LHCN-M2 (cell line): ENCODE data around the gene RALGAPA1. TPM values are rescaled to one million over a fixed set of nuclear protein-coding genes. Genes with fewer than 3 reads are reported as not detected.
"Not testable (repeated sequence)": the region's sequence is repeated elsewhere in the genome, so short reads cannot be mapped to it uniquely, and the experiment has no call there.

ENCODE experiments used
- DNase-seq: peaks from one replicate; pipeline ENCODE4 v3.0.0-alpha.2; 2012; ENCODE audit warnings: low read depth
- total RNA-seq: library from RNA; depleted of rRNA; stranded (reverse); fragments of >200 nt; gene quantifications from 2 replicates; pipeline ENCODE4 v1.2.3, GENCODE V29; 2014

Gene RALGAPA1
- total RNA-seq, 1 experiment from 2014 or later = 15.3 TPM

DNA sequence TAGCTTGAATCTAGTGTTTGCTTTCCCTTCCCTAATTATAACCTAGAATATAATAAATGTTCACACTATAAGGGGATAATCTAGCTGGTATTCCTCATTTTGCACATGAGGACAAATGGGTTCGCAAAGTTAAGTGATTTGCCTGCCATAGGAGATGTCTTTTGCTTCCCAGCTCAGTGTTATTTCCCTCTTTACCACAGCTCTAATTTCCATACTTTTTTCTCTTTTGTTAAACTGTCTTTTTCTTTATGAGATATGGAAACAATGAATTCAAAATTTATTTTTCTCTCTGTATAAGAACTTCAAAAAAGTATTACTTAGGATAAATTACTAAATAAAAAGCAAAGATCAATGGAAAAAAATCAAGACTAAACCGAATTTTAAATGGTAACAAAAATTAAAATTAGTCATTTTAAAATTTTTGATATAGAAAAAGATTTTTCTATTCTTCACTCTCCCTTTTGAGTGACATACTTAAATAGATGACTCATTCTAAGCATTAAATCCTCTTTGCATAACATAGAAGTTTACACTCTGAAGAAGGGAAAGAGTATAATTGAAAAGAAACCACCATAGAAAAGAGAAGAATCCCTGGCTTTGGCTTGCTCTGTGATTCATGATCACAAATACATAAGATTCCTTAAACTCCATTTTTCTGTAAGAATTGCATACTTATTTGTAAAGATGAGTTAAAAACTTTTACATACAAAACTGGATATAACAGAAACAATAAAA, 177.9 kb downstream of the RALGAPA1 start:
- no peak for DNase-seq

DNA sequence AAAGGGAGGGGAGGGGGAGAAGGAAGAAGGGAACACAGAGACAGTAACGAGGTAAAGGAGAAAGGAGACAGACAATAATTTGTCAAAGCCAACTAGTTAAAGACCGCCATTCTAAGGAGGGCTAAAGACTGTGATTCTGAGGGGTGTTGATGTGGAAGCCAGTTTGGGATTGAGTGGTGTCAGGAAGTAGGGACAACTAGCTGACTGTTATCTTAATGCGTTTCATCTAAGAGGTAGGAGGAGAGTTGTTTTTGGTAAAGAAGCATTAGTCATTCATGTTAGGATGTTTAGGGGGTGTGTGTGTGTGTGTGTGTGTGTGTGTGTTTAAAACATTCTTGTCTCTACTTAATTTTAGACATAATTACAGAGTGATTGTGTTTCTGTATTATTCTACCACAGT, 180.1 kb downstream of the RALGAPA1 start:
- no peak for DNase-seq

DNA sequence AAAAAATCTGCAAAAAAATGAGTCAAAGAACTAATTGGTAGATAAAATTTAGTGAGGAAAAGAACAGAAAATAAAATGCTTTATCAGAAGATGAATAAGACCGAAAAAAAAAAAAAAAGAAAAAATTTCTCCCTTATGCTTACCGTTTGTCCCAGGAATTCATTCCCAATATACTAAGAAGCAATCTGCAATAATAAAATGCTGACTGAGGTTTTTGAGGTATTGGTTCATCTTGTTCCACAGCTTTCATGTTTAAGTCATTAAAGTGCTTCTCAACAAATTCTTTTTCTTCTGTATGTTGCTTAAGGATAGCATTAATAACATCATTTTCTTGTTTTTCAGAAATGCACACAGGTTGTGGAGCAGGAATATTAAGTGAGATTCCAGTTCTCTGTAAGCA, 182.1 kb downstream of the RALGAPA1 start:
- not testable (repeated sequence) for DNase-seq

DNA sequence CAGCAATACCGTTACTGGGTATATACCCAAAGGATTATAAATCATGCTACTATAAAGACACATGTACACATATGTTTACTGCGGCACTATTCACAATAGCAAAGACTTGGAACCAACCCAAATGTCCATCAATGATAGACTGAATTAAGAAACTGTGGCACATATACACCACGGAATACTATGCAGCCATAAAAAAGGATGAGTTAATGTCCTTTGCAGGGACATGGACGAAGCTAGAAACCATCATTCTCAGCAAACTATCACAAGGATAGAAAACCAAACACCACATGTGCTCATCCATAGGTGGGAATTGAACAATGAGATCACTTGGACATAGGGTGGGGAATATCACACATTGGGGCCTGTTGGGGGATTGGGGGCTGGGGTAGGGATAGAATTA, 187.1 kb downstream of the RALGAPA1 start:
- not testable (repeated sequence) for DNase-seq

DNA sequence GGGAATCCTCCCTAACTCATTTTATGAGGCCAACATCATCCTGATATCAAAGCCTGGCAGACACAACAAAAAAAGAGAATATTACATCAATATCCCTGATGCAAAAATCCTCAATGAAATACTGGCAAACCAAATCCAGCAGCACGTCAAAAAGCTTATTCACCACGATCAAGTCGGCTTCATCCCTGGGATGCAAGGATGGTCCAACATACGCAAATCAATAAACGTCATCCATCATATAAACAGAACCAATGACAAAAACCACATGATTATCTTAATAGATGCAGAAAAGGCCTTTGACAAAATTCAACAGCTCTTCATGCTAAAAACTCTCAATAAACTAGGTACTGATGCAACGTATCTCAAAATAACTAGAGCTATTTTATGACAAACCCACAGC, 189.1 kb downstream of the RALGAPA1 start:
- DNase-seq = not testable (repeated sequence)

DNA sequence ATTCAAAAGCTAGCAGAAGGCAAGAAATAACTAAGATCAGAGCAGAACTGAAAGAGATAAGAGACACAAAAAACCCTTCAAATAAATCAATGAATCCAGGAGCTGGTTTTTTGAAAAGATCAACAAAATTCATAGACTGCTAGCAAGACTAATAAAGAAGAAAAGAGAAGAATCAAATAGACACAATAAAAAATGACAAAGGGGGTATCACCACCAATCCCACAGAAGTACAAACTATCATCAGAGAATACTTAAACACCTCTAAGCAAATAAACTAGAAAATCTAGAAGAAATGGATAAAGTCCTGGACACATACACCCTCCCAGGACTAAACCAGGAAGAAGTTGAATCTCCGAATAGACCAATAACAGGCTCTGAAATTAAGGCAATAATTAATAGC, 189.6 kb downstream of the RALGAPA1 start:
- not testable (repeated sequence) for DNase-seq

DNA sequence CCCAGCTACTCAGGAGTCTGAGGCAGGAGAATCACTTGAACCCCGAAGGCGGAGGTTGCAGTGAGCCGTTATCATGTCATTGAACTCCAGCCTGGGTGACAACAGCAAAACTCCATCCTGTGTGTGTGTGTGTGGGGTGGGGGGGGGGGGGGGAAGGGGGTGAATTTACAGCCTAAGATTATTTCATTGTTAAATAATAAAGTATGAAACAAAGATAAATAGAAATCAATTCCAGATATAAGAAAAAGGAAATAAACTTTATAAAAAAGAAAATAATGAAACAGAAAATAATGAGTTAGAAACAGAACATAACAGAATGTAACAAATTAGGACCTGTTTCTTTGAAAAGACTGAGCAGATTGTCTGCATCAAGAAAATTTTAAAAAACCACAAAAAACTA, 191.6 kb downstream of the RALGAPA1 start:
- DNase-seq = no peak

DNA sequence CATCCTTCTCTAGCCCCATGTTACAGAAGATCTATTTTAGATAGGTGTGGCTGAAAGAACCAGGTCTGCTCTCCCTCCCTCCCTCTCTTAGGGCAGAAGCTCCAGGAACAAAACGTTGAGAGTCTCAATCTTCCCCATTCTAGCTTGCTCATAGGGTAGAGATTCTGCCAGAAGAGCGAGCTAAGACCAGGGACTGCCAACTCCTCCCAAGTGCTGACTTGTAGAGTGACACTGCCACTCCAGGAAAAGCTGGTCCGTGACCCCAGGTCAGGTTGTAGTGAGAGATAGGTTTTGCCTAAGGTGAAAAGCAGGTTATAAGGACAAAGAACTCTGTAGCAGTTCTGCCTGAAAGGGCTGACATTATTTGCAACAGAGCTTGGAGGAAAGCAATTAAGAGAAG, 201.7 kb downstream of the RALGAPA1 start:
- DNase-seq = no peak

DNA sequence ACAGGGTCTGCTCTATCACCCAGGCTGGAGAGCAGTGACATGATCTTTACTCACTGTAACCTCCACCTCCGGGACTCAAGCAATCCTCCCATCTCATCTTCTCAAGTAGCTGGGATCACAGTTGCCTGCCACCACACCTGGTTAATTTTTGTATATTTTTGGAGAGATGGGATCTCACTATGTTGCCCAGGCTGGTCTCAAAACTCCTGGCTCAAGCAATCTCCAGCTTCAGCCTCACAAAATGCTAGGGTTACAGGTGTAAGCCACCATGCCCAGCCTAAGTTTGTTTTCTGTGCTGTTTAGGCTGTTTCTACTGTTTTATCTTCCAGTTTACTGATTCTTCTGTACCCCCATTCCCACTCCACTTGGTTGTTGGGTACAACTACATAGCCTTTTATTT, 208.8 kb downstream of the RALGAPA1 start:
- DNase-seq = no peak

DNA sequence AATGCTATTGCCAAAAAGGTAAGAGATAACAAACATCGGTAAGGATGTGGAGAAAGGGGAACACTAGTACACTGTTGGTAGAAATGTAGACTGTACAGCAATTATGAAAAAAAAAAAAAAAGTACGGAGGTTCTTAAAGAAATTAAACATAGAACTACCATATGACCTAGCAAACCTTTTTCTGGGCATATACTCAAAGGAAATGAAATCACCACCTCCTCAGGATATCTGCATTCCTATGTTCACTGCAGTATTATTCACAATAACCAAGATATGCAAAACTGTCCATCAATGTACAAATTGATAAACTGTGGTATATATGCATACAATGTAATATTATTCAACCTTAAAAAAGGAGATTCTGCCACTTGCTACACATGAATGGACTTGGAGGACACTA, 214.5 kb downstream of the RALGAPA1 start:
- DNase-seq = no peak

DNA sequence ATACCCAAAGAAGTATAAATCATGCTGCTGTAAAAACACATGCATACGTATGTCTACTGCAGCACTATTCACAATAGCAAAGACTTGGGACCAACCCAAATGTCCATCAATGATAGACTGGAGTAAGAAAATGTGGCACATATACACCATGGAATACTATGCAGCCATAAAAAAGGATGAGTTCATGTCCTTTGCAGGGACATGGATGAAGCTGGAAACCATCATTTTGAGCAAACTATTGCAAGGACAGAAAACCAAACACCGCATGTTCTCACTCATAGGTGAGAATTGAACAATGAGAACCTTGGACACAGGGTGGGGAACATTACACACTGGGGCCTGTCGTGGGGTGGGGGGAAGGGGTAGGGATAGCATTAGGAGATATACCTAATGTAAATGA, 221.7 kb downstream of the RALGAPA1 start:
- not testable (repeated sequence) for DNase-seq

DNA sequence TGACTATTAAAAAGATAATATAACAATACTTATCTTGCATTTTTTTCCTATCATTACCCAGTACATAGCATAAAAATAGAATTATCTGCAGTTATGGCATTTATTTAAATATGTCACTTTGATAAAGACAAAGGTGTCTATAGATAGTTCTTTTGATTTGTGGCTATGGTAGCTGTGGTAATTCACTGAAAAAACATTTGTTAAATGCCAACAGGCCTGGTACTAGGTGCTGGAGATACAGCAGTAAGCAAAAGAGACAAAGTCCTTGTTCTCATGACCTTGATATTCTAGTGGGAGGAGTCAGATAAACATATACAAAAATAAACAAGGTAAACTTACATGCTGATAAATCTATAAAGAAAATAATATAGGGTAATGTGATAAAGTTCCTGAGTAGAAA, 230.5 kb downstream of the RALGAPA1 start:
- DNase-seq = no peak

DNA sequence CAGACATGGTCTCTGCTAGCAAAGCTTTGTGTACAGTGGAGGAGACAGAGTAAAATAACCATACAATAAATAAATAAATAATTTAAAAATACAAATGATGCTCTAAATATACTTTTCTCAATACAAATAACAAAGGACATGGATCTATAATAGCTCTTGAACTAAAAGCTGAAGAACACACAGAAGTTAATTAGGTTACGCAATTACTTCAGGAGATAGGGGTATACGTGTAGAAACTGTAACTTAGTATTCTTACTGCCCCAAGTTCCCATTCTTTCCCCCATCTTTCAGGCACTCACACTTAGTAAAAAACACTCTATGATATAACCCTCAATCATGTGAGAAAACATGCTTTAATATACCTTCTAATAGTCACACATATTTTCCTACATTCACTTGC, 231.0 kb downstream of the RALGAPA1 start:
- no peak for DNase-seq

DNA sequence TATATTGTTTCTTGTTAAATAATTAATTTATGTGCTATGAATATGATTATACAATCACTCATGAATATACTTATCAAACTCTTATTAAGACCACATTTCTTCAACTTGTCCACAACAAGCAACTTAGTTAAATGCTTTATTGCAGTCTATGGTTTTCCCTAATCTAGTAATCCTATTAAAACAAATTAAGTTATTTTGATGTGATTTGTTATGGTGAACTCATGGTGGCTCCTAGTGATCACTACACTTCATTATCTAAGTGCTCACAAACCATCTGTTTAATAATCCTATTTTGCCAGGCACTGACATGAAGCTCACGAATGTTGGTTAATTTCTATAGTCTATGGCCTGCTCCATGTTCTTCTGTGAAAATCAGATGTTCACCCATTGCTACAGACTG, 232.2 kb downstream of the RALGAPA1 start:
- no peak for DNase-seq

DNA sequence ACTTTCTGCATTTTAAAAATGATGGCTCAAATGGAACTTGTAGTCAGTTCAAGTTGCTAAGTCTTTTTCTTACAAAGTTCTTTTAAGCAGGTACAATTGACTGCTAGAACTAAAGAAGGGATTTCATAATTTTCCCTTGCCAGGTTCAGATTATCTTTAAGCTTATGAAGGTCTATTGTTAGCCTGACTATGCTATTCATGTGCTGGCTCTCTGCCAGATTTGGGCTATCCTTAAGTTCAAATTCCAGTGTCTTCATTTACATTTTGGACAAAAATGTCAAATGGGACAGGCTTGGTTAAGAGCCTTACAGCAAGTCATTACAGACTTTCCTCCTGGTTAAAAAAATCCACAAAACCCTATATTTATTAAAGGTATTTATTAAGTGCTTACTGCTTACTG, 232.8 kb downstream of the RALGAPA1 start:
- no peak for DNase-seq

DNA sequence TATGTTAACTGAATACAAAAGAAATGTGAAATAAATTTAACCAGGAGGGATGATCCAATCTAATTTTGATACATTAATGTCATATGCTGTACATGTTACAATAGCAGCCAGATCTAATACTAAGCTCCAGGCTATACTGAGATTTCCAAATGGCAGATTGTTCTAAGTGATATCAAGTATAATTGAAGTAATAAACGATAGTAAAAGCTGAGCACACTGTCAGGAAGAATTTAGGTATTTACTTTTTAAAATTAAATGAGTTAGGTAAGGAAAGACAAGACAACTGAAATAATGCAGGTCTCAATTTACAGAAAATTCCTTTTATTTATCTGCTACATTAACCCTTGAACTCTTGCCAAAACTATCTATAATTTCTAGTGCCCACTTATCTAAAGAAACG, 235.2 kb downstream of the RALGAPA1 start:
- no peak for DNase-seq

DNA sequence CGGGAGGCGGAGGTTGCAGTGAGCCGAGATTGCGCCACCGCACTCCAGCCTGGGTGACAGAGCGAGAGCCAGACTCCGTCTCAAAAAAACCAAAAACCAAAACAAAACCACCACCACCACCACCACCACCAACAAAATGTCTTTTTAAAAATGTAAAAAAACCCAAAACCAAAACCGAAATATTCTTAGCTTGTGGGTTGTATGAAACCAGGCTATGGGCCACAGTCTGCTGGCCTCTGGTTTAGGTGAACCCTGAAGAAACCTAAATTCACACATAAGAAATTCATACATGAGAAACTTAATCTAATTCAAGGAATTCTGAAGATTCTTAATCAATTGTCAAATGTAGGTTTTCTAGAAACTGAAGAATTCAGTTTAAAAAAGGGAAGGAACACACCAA, 237.5 kb downstream of the RALGAPA1 start:
- DNase-seq = no peak

DNA sequence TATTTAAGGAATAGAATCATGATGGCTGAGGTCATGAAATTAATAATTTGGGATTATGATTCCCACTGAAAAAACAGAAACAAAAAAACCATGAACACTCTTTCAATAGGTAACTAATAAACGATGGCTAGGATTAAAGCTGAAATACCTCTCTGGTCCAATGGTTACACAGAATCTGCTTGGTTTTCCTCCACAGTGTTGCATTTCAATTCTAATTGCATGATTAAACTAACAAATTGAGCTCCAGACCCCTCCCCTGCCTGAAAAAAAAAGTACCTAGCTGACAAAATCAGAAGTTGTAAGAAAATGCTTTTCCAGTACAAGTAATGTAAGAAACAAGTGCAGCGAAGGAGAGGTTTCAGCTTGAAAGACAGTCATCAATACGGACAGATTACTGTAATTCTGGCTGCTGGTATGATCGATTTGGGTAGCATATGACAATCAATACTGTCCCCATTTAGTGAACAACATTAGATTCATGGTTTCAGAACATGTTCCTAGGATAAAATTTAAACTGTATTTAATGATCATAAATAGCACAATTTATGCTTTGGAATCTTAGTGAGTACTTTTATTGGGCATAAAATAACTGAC, 243.1 kb downstream of the RALGAPA1 start:
- no peak for DNase-seq

DNA sequence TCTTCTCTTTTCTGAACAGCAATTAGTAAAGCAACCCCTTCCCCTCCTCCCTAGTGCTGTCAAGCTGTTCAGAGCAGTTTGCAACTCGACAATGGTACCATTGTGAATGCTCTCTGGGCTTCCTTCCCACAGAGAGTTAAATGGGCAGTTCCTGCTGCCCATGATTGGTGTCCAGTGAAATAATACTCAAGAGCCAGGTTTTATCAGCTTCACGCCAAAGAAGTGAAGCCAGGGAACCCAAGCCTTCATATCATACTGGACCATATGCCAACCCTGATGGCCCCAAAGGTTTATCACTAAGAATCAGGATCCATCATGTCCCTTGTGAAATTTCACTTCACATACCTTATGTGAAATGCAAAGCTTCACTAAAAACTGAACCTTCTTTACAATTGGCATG, 250.4 kb downstream of the RALGAPA1 start:
- no peak for DNase-seq

DNA sequence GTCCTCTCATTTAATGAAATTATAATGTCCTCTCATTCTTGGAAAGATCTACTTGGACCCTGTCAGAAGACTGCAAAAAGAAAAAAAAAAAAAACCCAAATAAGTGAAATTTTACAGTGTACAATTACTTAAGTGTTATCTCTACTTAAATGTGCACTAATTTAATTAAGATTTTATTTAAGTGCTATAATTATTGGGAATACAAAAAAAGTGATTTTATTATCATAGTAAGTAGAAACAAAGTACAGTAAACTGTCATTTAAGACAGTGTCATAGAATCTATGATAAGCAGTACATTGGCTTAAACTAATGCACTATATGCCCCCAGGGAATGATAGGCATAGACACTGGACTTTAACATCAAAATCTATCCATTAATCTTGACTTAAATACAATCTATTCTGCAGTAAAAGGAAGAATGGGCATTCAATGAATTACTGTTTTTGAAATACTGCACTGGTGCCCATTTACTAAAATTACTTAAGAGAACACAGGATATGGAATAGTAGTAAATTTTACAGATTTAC, 251.8 kb downstream of the RALGAPA1 start:
- DNase-seq = no peak

DNA sequence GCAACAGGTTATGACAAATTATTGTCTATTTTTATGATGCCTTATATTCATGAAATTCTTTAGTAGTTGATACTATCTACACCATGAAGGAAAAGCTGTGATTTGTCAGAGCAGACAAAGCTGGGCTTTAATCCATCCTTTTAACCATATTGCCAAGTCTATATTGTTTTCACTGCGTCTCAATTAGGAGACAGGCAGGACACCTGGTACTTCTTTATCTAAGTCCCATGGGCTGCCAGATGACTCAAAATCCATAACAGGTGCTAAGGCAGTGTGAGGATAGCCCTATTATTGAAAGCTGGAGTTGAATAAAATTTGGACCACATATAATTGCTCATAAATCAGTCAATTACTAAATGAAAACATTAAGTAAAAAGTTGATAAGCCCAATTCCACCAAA, 252.5 kb downstream of the RALGAPA1 start:
- DNase-seq = no peak

DNA sequence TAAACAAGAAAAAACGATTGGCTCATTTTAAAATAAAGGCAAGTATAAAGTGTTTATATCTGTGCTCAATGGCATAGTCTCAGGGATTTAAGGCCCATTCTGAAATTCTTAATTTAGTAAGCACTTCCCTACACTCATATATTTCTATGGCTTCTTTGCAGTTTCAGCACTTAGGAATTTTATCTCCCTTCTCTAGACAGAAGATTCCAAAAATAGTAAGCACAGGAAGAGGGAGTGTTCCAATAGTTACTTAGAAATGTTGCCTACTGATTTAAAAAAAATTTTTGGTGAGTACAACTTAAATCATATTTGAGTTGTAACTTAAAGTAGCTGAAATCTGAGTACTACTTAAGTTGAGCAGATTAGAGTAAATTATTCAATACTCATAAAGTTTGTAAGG, 255.3 kb downstream of the RALGAPA1 start:
- no peak for DNase-seq

DNA sequence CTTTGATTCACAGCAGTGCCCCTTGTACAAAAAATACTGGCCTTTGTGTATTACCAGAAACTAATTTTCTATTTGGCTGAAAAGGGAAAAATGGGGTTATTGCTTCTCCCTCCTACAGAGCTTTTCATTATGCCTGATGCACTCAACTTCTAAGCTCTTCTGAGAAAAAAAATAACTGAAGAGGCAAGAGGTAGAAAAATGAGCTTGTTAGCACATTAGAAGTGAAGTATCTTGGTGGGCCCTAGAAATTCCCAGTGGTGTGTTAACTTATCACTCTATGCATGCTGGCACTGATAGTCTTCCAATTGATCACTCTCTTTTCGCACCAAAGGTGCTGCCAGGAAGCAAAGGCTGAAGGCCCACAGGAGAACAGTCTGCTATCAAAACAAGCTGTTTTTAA, 258.0 kb downstream of the RALGAPA1 start:
- DNase-seq = no peak
